HG03095 (cell line): ENCODE data around the gene DGKK.
"Not testable (repeated sequence)": the region's sequence is repeated elsewhere in the genome, so short reads cannot be mapped to it uniquely, and the experiment has no call there.

Source experiments
- ATAC-seq: cut with Tn5 transposase; IDR thresholded peaks from one replicate; pipeline ENCODE4 v1.9.1; 2021; ENCODE audit warnings: moderate library complexity; ENCODE audit not compliant: unreplicated experiment

Gene DGKK

GRCh38 chrX:50432829-50433289, 37.8 kb downstream of the DGKK start:
- no peak for ATAC-seq

- no peak for ATAC-seq
Observed at GRCh38 chrX:50431623-50432022, 39.0 kb downstream of the DGKK start.

- no peak for ATAC-seq
Observed at GRCh38 chrX:50430917-50431575, 39.6 kb downstream of the DGKK start.

- no peak for ATAC-seq
Observed at GRCh38 chrX:50428174-50428573, 42.5 kb downstream of the DGKK start.

GRCh38 chrX:50407976-50408375, 62.6 kb downstream of the DGKK start:
- ATAC-seq: no peak

GRCh38 chrX:50403903-50404302, 66.7 kb downstream of the DGKK start:
- ATAC-seq: no peak

- ATAC-seq: no peak
Observed at GRCh38 chrX:50402886-50403285, 67.7 kb downstream of the DGKK start.

GRCh38 chrX:50393902-50394301, 76.7 kb downstream of the DGKK start:
- ATAC-seq: no peak

- no peak for ATAC-seq
Observed at GRCh38 chrX:50386520-50386919, 84.1 kb downstream of the DGKK start.

GRCh38 chrX:50381729-50382415, 88.8 kb downstream of the DGKK start:
- no peak for ATAC-seq

- no peak for ATAC-seq
Observed at GRCh38 chrX:50375481-50376267, 95.0 kb downstream of the DGKK start.

- no peak for ATAC-seq
Observed at GRCh38 chrX:50372966-50373365, 97.7 kb downstream of the DGKK start.

- no peak for ATAC-seq
Observed at GRCh38 chrX:50343917-50344316, 126.7 kb downstream of the DGKK start.

GRCh38 chrX:50333308-50333707, 137.3 kb downstream of the DGKK start:
- ATAC-seq: no peak

GRCh38 chrX:50332668-50333067, 138.0 kb downstream of the DGKK start:
- not testable (repeated sequence) for ATAC-seq

GRCh38 chrX:50327235-50327634, 143.4 kb downstream of the DGKK start:
- ATAC-seq: no peak
